Upper lobe of left lung (tissue), 6 donors: Measurements from ENCODE around the gene SATL1. TPM values are rescaled to one million over a fixed set of nuclear protein-coding genes. Genes with fewer than 3 reads are reported as not detected.

ENCODE experiments used
- ATAC-seq, 2 donors: fragments of 200-7000 bp; cut with Tn5 transposase; one replicate each; pipeline ENCODE4 v1.9.1; 2022; ENCODE audit warnings: mild to moderate bottlenecking in 2 of 2, moderate library complexity in 2 of 2; ENCODE audit not compliant: low FRiP score in 2 of 2
- DNase-seq, 2 donors: peaks; one replicate each; pipeline ENCODE4 v3.0.0-alpha.2; 2019 to 2020
- H3K27ac ChIP-seq, 4 donors: fragments of 200-600 bp; sonication (generic); one replicate each; pipeline ENCODE4 v1.5.1; 2016 to 2019
- H3K27me3 ChIP-seq, 4 donors: fragments of 200-600 bp; sonication (generic); one replicate each; pipeline ENCODE4 v1.5.1; 2017 to 2019
- H3K36me3 ChIP-seq, 4 donors: fragments of 200-600 bp; sonication (generic); one replicate each; pipeline ENCODE4 v1.5.1; 2016 to 2019
- H3K4me1 ChIP-seq, 4 donors: fragments of 200-600 bp; sonication (generic); one replicate each; pipeline ENCODE4 v1.5.1; 2018 to 2019
- H3K4me3 ChIP-seq, 4 donors: fragments of 200-600 bp; sonication (generic); one replicate each; pipeline ENCODE4 v1.5.1; 2017 to 2019; ENCODE audit warnings: mild to moderate bottlenecking in 2 of 4, moderate library complexity in 1 of 4
- H3K9me3 ChIP-seq, 4 donors: fragments of 200-600 bp; sonication (generic); one replicate each; pipeline ENCODE4 v1.5.1; 2018 to 2019
- EP300 ChIP-seq, 4 donors: sonication (generic); formaldehyde crosslinking; IDR thresholded peaks; one replicate each; pipeline ENCODE4 v1.5.1; 2017; ENCODE audit warnings: antibody characterized with exemption in 4 of 4, control low read depth in 2 of 4
- POLR2A ChIP-seq, 4 donors: fragments of 450-650 bp; IDR thresholded peaks; one replicate each; pipeline ENCODE4 v1.5.1; 2016 to 2017; ENCODE audit warnings: antibody characterized with exemption in 4 of 4, mild to moderate bottlenecking in 2 of 4
- POLR2AphosphoS5 ChIP-seq, 2 donors: sonication (generic); formaldehyde crosslinking; IDR thresholded peaks; one replicate each; pipeline ENCODE4 v1.5.1; 2017; ENCODE audit warnings: antibody characterized with exemption in 2 of 2
- WGBS, 2 donors: methylation state at CpG; one replicate each; pipeline ENCODE4 v1.1.5; 2017 to 2018; 5-methylcytosine and 5-hydroxymethylcytosine counted together
- total RNA-seq, 6 donors: library from RNA; depleted of rRNA in 4 of 6; stranded (reverse); fragments of >200 nt in 4 of 6; gene quantifications; one replicate each; pipeline versions ENCODE4 v1.1.0 to v1.2.1, GENCODE V29; 2016 to 2021
- TF ChIP-seq, protein P1 (sequence below), 6 experiments: fragments of 450-650 bp in 4 of 6; fragments of 200-600 bp in 2 of 6; sonication (generic) in 2 of 6; IDR thresholded peaks; one replicate each; pipeline ENCODE4 v1.5.1; 2016 to 2019; ENCODE audit warnings: antibody characterized with exemption in 6 of 6
- donor health status: DM: no; HTN: no; CAD: no; lungs with moderate emphysema.
- donor health status: DM: no; HTN: yes; CAD: no; lungs with severe emphysema.

The SATL1 gene
- total RNA-seq, 6 donors from 2014 or later: not detected

DNA sequence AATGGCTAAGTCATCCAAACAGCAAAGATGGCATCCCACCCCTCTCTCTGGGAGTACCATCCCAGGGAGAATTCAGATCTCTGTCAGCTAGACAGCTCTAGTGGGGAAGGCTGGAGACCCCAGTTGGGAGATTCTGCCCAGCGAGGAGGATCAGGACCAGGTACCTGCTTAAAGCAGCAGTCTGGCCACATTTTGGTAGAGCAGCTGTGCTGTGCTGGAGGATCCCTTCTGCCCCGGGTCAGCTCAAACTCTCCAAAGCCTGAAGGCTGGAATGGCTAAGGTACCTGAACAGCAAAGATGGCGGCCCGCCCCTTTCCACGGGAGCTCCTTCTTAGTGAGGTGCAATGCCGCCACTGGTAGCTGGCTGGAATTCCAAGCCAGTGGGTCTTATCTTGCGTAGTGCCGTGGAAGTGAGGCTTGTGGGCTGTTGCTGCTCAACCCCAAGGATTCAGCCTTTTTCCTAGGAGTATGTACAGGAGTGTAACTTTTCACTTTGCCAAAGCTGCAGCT lies 40.1 kb downstream of the SATL1 start:
- WGBS, 2 donors: 88% methylated on average over 8 of the region's 8 CpGs; no CpG with 5 or more reads in 1 of the 2 donors
- Histone ChIP-seq H3K36me3 (no peaks in the 10 kb centered on the region), H3K9me3 (no peaks in the 10 kb centered on the region), H3K27me3 (no peaks in the 10 kb centered on the region), H3K4me3 (no peak overlapping the region), H3K4me1 (no peaks in the 10 kb centered on the region), H3K27ac (no peak overlapping the region)
- TF ChIP-seq POLR2AphosphoS5 (IDR thresholded peaks at IDR 0.05) (no peak), EP300 (IDR thresholded peaks at IDR 0.05) (no peak), POLR2A (IDR thresholded peaks at IDR 0.05) (no peak)
- TF ChIP-seq, protein P1, sequence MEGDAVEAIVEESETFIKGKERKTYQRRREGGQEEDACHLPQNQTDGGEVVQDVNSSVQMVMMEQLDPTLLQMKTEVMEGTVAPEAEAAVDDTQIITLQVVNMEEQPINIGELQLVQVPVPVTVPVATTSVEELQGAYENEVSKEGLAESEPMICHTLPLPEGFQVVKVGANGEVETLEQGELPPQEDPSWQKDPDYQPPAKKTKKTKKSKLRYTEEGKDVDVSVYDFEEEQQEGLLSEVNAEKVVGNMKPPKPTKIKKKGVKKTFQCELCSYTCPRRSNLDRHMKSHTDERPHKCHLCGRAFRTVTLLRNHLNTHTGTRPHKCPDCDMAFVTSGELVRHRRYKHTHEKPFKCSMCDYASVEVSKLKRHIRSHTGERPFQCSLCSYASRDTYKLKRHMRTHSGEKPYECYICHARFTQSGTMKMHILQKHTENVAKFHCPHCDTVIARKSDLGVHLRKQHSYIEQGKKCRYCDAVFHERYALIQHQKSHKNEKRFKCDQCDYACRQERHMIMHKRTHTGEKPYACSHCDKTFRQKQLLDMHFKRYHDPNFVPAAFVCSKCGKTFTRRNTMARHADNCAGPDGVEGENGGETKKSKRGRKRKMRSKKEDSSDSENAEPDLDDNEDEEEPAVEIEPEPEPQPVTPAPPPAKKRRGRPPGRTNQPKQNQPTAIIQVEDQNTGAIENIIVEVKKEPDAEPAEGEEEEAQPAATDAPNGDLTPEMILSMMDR (IDR thresholded peaks at IDR 0.05): no peak
- no peak for DNase-seq
- ATAC-seq: no peak

DNA sequence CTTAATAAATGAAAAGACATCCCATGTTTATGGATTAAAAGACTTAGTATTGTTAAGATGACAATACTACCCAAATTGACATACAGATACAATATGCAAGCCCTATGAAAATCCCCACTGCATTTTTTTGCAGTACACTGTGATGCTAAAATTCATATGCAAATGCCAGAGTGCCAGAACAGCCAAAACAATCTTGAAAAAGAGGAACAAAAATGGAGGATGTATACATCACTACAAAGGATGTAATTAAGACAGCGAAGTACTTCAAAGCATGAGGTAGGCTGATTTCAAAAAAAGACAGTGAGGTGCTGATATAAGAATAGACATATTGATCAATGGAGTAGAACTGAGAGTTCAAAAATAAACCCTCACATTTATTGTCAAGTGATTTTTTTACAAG lies 47.3 kb downstream of the SATL1 start:
- TF ChIP-seq, protein P1 (IDR thresholded peaks at IDR 0.05): no peak
- TF ChIP-seq POLR2AphosphoS5 (IDR thresholded peaks at IDR 0.05) (no peak), EP300 (IDR thresholded peaks at IDR 0.05) (no peak), POLR2A (IDR thresholded peaks at IDR 0.05) (no peak)
- Histone ChIP-seq H3K9me3 (no peaks in the 10 kb centered on the region), H3K27ac (no peak overlapping the region), H3K4me3 (no peak overlapping the region), H3K4me1 (no peaks in the 10 kb centered on the region), H3K36me3 (no peaks in the 10 kb centered on the region), H3K27me3 (no peaks in the 10 kb centered on the region)
- no peak for DNase-seq
- 41 to 56% methylated on average over 1 of the region's 1 CpG for WGBS, 2 donors
- no peak for ATAC-seq

GRCh38 chrX:85159644-85160043 lies 83.9 kb downstream of the SATL1 start:
- H3K36me3 ChIP-seq: no peaks in the 10 kb centered on the region
- TF ChIP-seq POLR2A (IDR thresholded peaks at IDR 0.05) (no peak), EP300 (IDR thresholded peaks at IDR 0.05) (no peak), POLR2AphosphoS5 (IDR thresholded peaks at IDR 0.05) (no peak)
- TF ChIP-seq, protein P1 (IDR thresholded peaks at IDR 0.05): no peak
- H3K4me3 ChIP-seq: no peak overlapping the region
- ATAC-seq: no peak
- H3K9me3 ChIP-seq: peaks cover 0 to under 1% (median 0%) of the 10 kb centered on the region in 4 donors
- H3K4me1 ChIP-seq: no peaks in the 10 kb centered on the region
- no peak for DNase-seq
- H3K27me3 ChIP-seq: no peaks in the 10 kb centered on the region
- 40 to 52% methylated on average over 1 to 5 of the region's 5 CpGs for WGBS, 2 donors
- no peak overlapping the region for H3K27ac ChIP-seq

GRCh38 chrX:85140964-85141363 lies 102.6 kb downstream of the SATL1 start:
- ATAC-seq (no peak), DNase-seq (no peak)
- H3K27me3 ChIP-seq: no peaks in the 10 kb centered on the region
- no peaks in the 10 kb centered on the region for H3K36me3 ChIP-seq
- TF ChIP-seq POLR2AphosphoS5 (IDR thresholded peaks at IDR 0.05) (no peak), EP300 (IDR thresholded peaks at IDR 0.05) (no peak), POLR2A (IDR thresholded peaks at IDR 0.05) (no peak)
- TF ChIP-seq, protein P1 (IDR thresholded peaks at IDR 0.05): no peak
- no peaks in the 10 kb centered on the region for H3K9me3 ChIP-seq
- no peak overlapping the region for H3K4me3 ChIP-seq
- H3K27ac ChIP-seq: no peak overlapping the region
- no peaks in the 10 kb centered on the region for H3K4me1 ChIP-seq
- 67 to 93% methylated on average over 1 of the region's 1 CpG for WGBS, 2 donors

DNA sequence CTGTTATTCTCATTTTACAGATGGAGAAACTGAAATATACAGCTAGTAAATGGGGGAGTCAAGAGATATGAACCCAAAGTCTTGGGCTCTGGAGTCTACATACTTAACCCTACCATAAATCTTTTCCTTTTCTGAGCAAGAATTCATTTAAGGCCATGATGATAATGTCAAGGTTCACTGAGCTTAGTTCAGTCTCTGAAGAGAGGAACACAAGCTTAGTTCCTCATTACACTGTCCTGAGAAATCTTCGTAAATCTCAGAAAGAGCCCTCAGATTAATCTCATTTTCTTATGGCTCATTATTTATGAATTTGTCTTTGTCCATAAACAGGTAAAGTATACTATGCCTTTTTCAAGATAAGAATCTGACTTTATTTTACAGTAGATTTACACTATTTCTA lies 104.2 kb downstream of the SATL1 start:
- Histone ChIP-seq H3K36me3 (no peaks in the 10 kb centered on the region), H3K4me3 (no peak overlapping the region), H3K9me3 (no peaks in the 10 kb centered on the region), H3K4me1 (no peaks in the 10 kb centered on the region), H3K27ac (no peak overlapping the region), H3K27me3 (no peaks in the 10 kb centered on the region)
- 78 to 87% methylated on average over 1 of the region's 1 CpG for WGBS, 2 donors
- ATAC-seq (no peak), DNase-seq (no peak)
- TF ChIP-seq EP300 (IDR thresholded peaks at IDR 0.05): no peak
- TF ChIP-seq POLR2A (IDR thresholded peaks at IDR 0.05): no peak
- TF ChIP-seq POLR2AphosphoS5 (IDR thresholded peaks at IDR 0.05): no peak
- TF ChIP-seq, protein P1 (IDR thresholded peaks at IDR 0.05): no peak
